PC-3 (cell line): Measurements from ENCODE around the gene MTTP. TPM values are rescaled to one million over a fixed set of nuclear protein-coding genes. Genes with fewer than 3 reads are reported as not detected.
A peak's percentile ranks its signal among the peaks of the same experiment; 100 is the strongest.

Experiments
- ATAC-seq: fragments of 200-7000 bp; cut with Tn5 transposase; 2 replicates; pipeline ENCODE4 v1.9.1; 2020; ENCODE audit warnings: mild to moderate bottlenecking, moderate library complexity
- BruUV-seq: library from RNA; stranded (reverse); fragments of 400-500 nt; replicated peaks from 2 replicates; lab custom pipeline; 2021; lab: Mats Ljungman, UMichigan
- CTCF ChIA-PET: fragments of 300-600 bp; sonication (Branson Sonifier 250); formaldehyde crosslinking; loops from one replicate; lab custom pipeline; 2022; ENCODE audit warnings: antibody characterized with exemption; lab: Charles Lee
- POLR2A ChIA-PET: fragments of 300-600 bp; sonication (Branson Sonifier 250); formaldehyde crosslinking; loops from one replicate; lab custom pipeline; 2022; ENCODE audit warnings: antibody characterized with exemption; ENCODE audit not compliant: unreplicated experiment; lab: Charles Lee
- DNase-seq: peaks from one replicate; pipeline ENCODE4 v3.0.0-alpha.2; 2015
- H2AFZ ChIP-seq: fragments of 300-600 bp; sonication (generic); 2 replicates; pipeline ENCODE4 v1.6.0; 2016; ENCODE audit warnings: antibody characterized with exemption, low read length
- H3F3A ChIP-seq: fragments of 300-600 bp; sonication (generic); one replicate; pipeline ENCODE4 v1.6.0; 2017; ENCODE audit warnings: antibody characterized with exemption, low read length, control low read depth, mild to moderate bottlenecking; ENCODE audit not compliant: unreplicated experiment
- H3K27ac ChIP-seq: fragments of 300-600 bp; sonication (generic); 2 replicates; pipeline ENCODE4 v1.5.1; 2016; ENCODE audit warnings: mild to moderate bottlenecking, low read length
- H3K27me3 ChIP-seq: fragments of 300-600 bp; sonication (generic); 2 replicates; pipeline ENCODE4 v1.6.1; 2016; ENCODE audit warnings: low read length, mixed read lengths
- H3K36me3 ChIP-seq: fragments of 300-600 bp; sonication (generic); 2 replicates; pipeline ENCODE4 v1.6.1; 2016; ENCODE audit warnings: low read depth, mixed run types, low read length, mixed read lengths
- H3K4me1 ChIP-seq: fragments of 300-600 bp; sonication (generic); 2 replicates; pipeline ENCODE4 v1.5.1; 2016; ENCODE audit warnings: low read length; ENCODE audit not compliant: insufficient read depth
- H3K4me2 ChIP-seq: fragments of 300-600 bp; sonication (generic); 2 replicates; pipeline ENCODE4 v1.6.0; 2016; ENCODE audit warnings: low read length
- H3K4me3 ChIP-seq: fragments of 300-600 bp; sonication (generic); 2 replicates; pipeline ENCODE4 v1.5.1; 2016; ENCODE audit warnings: mild to moderate bottlenecking, low read length, mixed read lengths
- H3K79me2 ChIP-seq: fragments of 300-600 bp; sonication (generic); 2 replicates; pipeline ENCODE4 v1.6.1; 2017; ENCODE audit warnings: low read length, mixed read lengths
- H3K9ac ChIP-seq: fragments of 300-600 bp; sonication (generic); 2 replicates; pipeline ENCODE4 v1.6.0; 2016; ENCODE audit warnings: mild to moderate bottlenecking, low read length
- H3K9me2 ChIP-seq: fragments of 300-600 bp; sonication (generic); replicated peaks from 2 replicates; pipeline ENCODE4 v1.6.1; 2016; ENCODE audit warnings: mixed run types, low read length, mixed read lengths
- H3K9me3 ChIP-seq: fragments of 300-600 bp; sonication (generic); 2 replicates; pipeline ENCODE4 v1.6.1; 2016; ENCODE audit warnings: low read length, mixed read lengths
- H4K20me1 ChIP-seq: fragments of 300-600 bp; sonication (generic); 2 replicates; pipeline ENCODE4 v1.6.1; 2016; ENCODE audit warnings: low read length, mixed read lengths
- CTCF ChIP-seq: fragments of 300-600 bp; sonication (generic); conservative IDR thresholded peaks from 2 replicates; pipeline ENCODE4 v1.5.1; 2017; ENCODE audit warnings: antibody characterized with exemption, low read depth, mild to moderate bottlenecking, low read length
- EZH2 ChIP-seq: fragments of 300-600 bp; sonication (generic); IDR thresholded peaks from one replicate; pipeline ENCODE4 v1.6.1; 2017; ENCODE audit warnings: antibody characterized with exemption, mild to moderate bottlenecking, low read length; ENCODE audit not compliant: unreplicated experiment
- EZH2phosphoT487 ChIP-seq: fragments of 300-600 bp; sonication (generic); IDR thresholded peaks from 2 replicates; pipeline ENCODE4 v1.6.1; 2018; ENCODE audit warnings: mild to moderate bottlenecking, antibody characterized with exemption, low read length, borderline replicate concordance
- intact Hi-C: fragments of 100-400 bp; cut with micrococcal nuclease; formaldehyde crosslinking; loops from 2 replicates; pipeline ENCODE4 v1.9.0; 2023
- total RNA-seq: library from RNA; depleted of rRNA; stranded (reverse); fragments of >200 nt; gene quantifications from 2 replicates; pipeline ENCODE4 v1.2.3, GENCODE V29; 2014

The MTTP gene
- total RNA-seq, 1 experiment from 2014 or later, result 0.33 TPM

DNA sequence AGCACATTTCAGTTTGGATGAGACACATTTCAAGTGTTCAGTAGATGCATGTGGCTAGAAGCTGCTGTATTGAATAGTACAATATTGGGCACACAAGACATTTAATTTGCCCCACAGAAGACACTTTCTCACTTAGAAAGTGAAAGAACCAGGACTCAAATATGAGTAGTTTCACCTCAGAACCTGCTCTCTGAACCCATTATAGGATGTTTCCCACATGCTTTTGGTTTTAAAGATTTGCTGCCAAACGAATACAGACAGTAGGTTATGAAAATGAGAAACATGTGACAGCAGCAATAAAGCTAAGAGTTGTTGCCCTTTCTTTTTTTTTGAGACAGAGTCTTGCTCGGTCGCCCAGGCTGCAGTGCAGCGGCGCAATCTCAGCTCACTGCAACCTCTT, 50.7 kb downstream of the MTTP start:
- Histone ChIP-seq H3K27me3 (no peaks in the 10 kb centered on the region), H3F3A (no peaks in the 10 kb centered on the region), H3K4me2 (no peak overlapping the region), H3K4me1 (peaks cover 9% of the 10 kb centered on the region; the same call in 1 of the 2 replicates), H3K4me3 (no peak overlapping the region), H3K9me2 (no peaks in the 10 kb centered on the region), H3K27ac (no peak overlapping the region), H4K20me1 (no peaks in the 10 kb centered on the region), H3K9ac (no peak overlapping the region), H3K9me3 (no peaks in the 10 kb centered on the region), H3K79me2 (no peaks in the 10 kb centered on the region), H2AFZ (no peak overlapping the region), H3K36me3 (no peaks in the 10 kb centered on the region)
- no TSS peak for BruUV-seq
- DNase-seq, result no peak
- ChIA-PET CTCF (no interaction called here), POLR2A (no interaction called here)
- no peak for TF ChIP-seq CTCF
- TF ChIP-seq EZH2phosphoT487, result no peak
- TF ChIP-seq EZH2, result no peak
- intact Hi-C loops, result no loop called here
- no peak for ATAC-seq

GRCh38 chr4:99628040-99628439, 53.4 kb downstream of the MTTP start:
- Histone ChIP-seq H3K27me3 (no peaks in the 10 kb centered on the region), H3K9me3 (no peaks in the 10 kb centered on the region), H3K4me2 (no peak overlapping the region), H3K9me2 (no peaks in the 10 kb centered on the region), H3K36me3 (no peaks in the 10 kb centered on the region), H3K9ac (no peak overlapping the region), H4K20me1 (no peaks in the 10 kb centered on the region), H3K79me2 (no peaks in the 10 kb centered on the region), H3K27ac (no peak overlapping the region), H3K4me1 (peaks cover 14% of the 10 kb centered on the region; the same call in 1 of the 2 replicates), H3K4me3 (no peak overlapping the region), H3F3A (no peaks in the 10 kb centered on the region), H2AFZ (no peak overlapping the region)
- intact Hi-C loops, result no loop called here
- ATAC-seq (no peak), DNase-seq (no peak)
- ChIA-PET POLR2A (no interaction called here), CTCF (no interaction called here)
- BruUV-seq, result no TSS peak
- TF ChIP-seq EZH2 (no peak), EZH2phosphoT487 (no peak), CTCF (no peak)

- Histone ChIP-seq H3K27me3 (no peaks in the 10 kb centered on the region), H3K4me2 (peak overlapping the region; percentile 23; the same call in 1 of the 2 replicates), H3K9me2 (no peaks in the 10 kb centered on the region), H4K20me1 (no peaks in the 10 kb centered on the region), H3K36me3 (no peaks in the 10 kb centered on the region), H3K9ac (no peak overlapping the region), H3K4me1 (peaks cover 14% of the 10 kb centered on the region; the same call in 1 of the 2 replicates), H3K4me3 (no peak overlapping the region), H3K9me3 (no peaks in the 10 kb centered on the region), H3K27ac (no peak overlapping the region), H2AFZ (no peak overlapping the region), H3K79me2 (no peaks in the 10 kb centered on the region), H3F3A (no peaks in the 10 kb centered on the region)
- intact Hi-C loops, result no loop called here
- peak; percentile 54 for DNase-seq
- peak; percentile 46 for ATAC-seq
- CTCF ChIA-PET, result no interaction called here
- TF ChIP-seq CTCF (no peak), EZH2phosphoT487 (no peak), EZH2 (no peak)
- no TSS peak for BruUV-seq
- POLR2A ChIA-PET, result no interaction called here
These were observed 55.4 kb downstream of the MTTP start for GRCh38 chr4:99629962-99630554.
